ENCODE results near the gene LCNL1. TPM values are rescaled to one million over a fixed set of nuclear protein-coding genes. Genes with fewer than 3 reads are reported as not detected.

The LCNL1 gene
- total RNA-seq, 1 experiment from 2014 or later, result not detected

- POLR2A ChIA-PET (ENCODE audit: low non-redundant PET), result no interaction called here
- Histone ChIP-seq H3K9me3 (ENCODE audit: low read depth, low read length, poor library complexity, severe bottlenecking) (no peaks in the 10 kb centered on the region), H3K27me3 (replicated peaks; ENCODE audit: insufficient read depth, low read depth, low read length, poor library complexity) (no peaks in the 10 kb centered on the region), H3K4me3 (ENCODE audit: low read depth, low read length, poor library complexity, severe bottlenecking) (no peak overlapping the region), H3K27ac (ENCODE audit: low read depth, low read length, poor library complexity, severe bottlenecking) (no peak overlapping the region), H3K36me3 (ENCODE audit: insufficient read depth, low read length, poor library complexity, severe bottlenecking) (peaks cover 16% of the 10 kb centered on the region), H3K4me1 (ENCODE audit: insufficient read depth, low read length, poor library complexity, severe bottlenecking) (no peaks in the 10 kb centered on the region)
- no TSS peak for BruUV-seq (replicated peaks)
- intact Hi-C loops (cut with micrococcal nuclease; ENCODE audit: unreplicated experiment), result no loop called here
- CTCF ChIA-PET, result no interaction called here
- DNase-seq (ENCODE audit: low spot score), result no peak
- TF ChIP-seq EZH2 (IDR thresholded peaks at IDR 0.05; ENCODE audit: borderline replicate concordance, low read depth, low read length, poor library complexity, severe bottlenecking) (no peak), CTCF (conservative IDR thresholded peaks at IDR 0.05; ENCODE audit: low read depth, low read length) (no peak)
These were observed 36.4 kb upstream of the LCNL1 start for GRCh38 chr9:136946228-136947027.

GRCh38 chr9:136947028-136947891, 35.5 kb upstream of the LCNL1 start:
- Histone ChIP-seq H3K9me3 (ENCODE audit: low read depth, low read length, poor library complexity, severe bottlenecking) (no peaks in the 10 kb centered on the region), H3K27ac (ENCODE audit: low read depth, low read length, poor library complexity, severe bottlenecking) (no peak overlapping the region), H3K36me3 (ENCODE audit: insufficient read depth, low read length, poor library complexity, severe bottlenecking) (peaks cover 8% of the 10 kb centered on the region), H3K4me3 (ENCODE audit: low read depth, low read length, poor library complexity, severe bottlenecking) (no peak overlapping the region), H3K27me3 (replicated peaks; ENCODE audit: insufficient read depth, low read depth, low read length, poor library complexity) (no peaks in the 10 kb centered on the region), H3K4me1 (ENCODE audit: insufficient read depth, low read length, poor library complexity, severe bottlenecking) (no peaks in the 10 kb centered on the region)
- TF ChIP-seq CTCF (conservative IDR thresholded peaks at IDR 0.05; ENCODE audit: low read depth, low read length) (no peak), EZH2 (IDR thresholded peaks at IDR 0.05; ENCODE audit: borderline replicate concordance, low read depth, low read length, poor library complexity, severe bottlenecking) (no peak)
- DNase-seq (ENCODE audit: low spot score), result no peak
- POLR2A ChIA-PET (ENCODE audit: low non-redundant PET), result no interaction called here
- intact Hi-C loops (cut with micrococcal nuclease; ENCODE audit: unreplicated experiment), result no loop called here
- CTCF ChIA-PET, result no interaction called here
- no TSS peak for BruUV-seq (replicated peaks)

GRCh38 chr9:136947955-136948510, 34.8 kb upstream of the LCNL1 start:
- H3K27ac ChIP-seq (ENCODE audit: low read depth, low read length, poor library complexity, severe bottlenecking), result peak overlapping the region; percentile 25
- ChIA-PET POLR2A (ENCODE audit: low non-redundant PET) (no interaction called here), CTCF (interaction anchor here (0.6 to 0.9 kb wide), 2 partner anchors 116 to 138 kb away, joined by 3 to 4 read pairs; no protein-coding TSS in a partner anchor)
- TF ChIP-seq EZH2 (IDR thresholded peaks at IDR 0.05; ENCODE audit: borderline replicate concordance, low read depth, low read length, poor library complexity, severe bottlenecking) (no peak), CTCF (conservative IDR thresholded peaks at IDR 0.05; ENCODE audit: low read depth, low read length) (peak; percentile 43)
- no peaks in the 10 kb centered on the region for H3K9me3 ChIP-seq (ENCODE audit: low read depth, low read length, poor library complexity, severe bottlenecking)
- intact Hi-C loops (cut with micrococcal nuclease; ENCODE audit: unreplicated experiment), result no loop called here
- DNase-seq (ENCODE audit: low spot score), result peak; percentile 34
- H3K4me1 ChIP-seq (ENCODE audit: insufficient read depth, low read length, poor library complexity, severe bottlenecking), result no peaks in the 10 kb centered on the region
- peaks cover under 1% of the 10 kb centered on the region for H3K36me3 ChIP-seq (ENCODE audit: insufficient read depth, low read length, poor library complexity, severe bottlenecking)
- no peaks in the 10 kb centered on the region for H3K27me3 ChIP-seq (replicated peaks; ENCODE audit: insufficient read depth, low read depth, low read length, poor library complexity)
- no TSS peak for BruUV-seq (replicated peaks)
- no peak overlapping the region for H3K4me3 ChIP-seq (ENCODE audit: low read depth, low read length, poor library complexity, severe bottlenecking)

Measured in A673 (cell line).